NCI-H146 treated with DMSO at 0.1 percent for 48 hours (cell line): ENCODE results near the gene FAM72B.
"Not testable (repeated sequence)": the region's sequence is repeated elsewhere in the genome, so short reads cannot be mapped to it uniquely, and the experiment has no call there.

Source experiments
- DNase-seq: peaks from one replicate; lab custom pipeline; 2025; ENCODE audit not compliant: unreplicated experiment; lab: John Stamatoyannopoulos, UW

Gene FAM72B

GRCh38 chr1:121156958-121157603, 27.1 kb downstream of the FAM72B start:
- DNase-seq: not testable (repeated sequence)

DNA sequence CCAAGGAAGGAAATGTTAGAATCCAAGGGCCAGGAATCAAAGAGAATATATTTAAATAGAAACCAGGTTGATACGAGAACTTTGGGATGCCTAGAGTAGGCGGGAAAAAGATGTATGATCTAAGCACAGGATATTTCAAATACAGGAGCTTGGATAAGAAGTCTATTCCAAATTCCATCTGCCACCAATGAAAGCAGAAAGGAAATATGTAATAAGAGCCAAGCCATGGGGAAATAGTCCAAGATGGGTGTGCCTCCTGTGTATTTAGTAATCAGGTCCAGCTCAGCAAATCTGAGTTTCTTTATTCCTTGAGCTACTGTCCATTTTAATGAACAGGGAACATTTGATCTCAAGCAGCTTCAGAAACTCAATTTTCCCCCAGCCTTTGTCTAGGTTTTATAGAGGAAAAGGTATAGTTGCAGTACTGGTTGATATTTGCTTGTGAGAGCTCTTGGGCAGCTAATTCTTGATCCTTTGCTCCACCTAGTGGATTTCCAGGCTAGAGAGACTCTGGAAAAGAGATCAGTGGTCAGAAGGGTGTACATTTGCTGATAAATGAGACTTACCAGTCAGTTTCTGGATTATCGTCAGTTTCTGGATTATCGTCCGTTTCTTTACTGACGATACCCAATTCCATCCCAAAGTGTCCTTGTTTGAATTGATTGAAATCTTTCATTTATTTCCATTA, 28.3 kb downstream of the FAM72B start:
- DNase-seq: not testable (repeated sequence)

GRCh38 chr1:121154811-121155210, 29.3 kb downstream of the FAM72B start:
- DNase-seq: not testable (repeated sequence)

GRCh38 chr1:121152788-121153187, 31.4 kb downstream of the FAM72B start:
- not testable (repeated sequence) for DNase-seq

- DNase-seq: not testable (repeated sequence)
Observed at GRCh38 chr1:121151294-121151693, 32.8 kb downstream of the FAM72B start.

- DNase-seq: not testable (repeated sequence)
Observed at GRCh38 chr1:121148489-121149190, 35.5 kb downstream of the FAM72B start.

DNA sequence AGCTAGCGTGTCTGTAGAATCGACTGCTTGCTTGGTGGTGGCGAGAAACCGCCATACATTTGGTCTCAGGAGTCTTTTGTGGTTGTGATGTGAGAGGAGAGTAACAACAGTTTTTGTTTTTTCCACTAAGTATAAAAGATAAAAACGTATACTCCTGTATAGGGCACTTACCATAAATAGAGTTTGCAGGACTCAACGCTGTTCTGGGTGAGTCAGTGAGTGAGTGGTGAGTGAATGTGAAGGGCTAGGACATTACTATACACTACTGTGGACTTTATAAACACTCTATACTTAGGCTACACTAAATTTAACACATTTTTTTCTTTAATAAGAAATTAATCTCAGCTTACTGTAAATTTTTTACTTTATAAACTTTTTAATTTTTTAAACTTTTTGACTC, 43.7 kb downstream of the FAM72B start:
- DNase-seq: not testable (repeated sequence)

DNA sequence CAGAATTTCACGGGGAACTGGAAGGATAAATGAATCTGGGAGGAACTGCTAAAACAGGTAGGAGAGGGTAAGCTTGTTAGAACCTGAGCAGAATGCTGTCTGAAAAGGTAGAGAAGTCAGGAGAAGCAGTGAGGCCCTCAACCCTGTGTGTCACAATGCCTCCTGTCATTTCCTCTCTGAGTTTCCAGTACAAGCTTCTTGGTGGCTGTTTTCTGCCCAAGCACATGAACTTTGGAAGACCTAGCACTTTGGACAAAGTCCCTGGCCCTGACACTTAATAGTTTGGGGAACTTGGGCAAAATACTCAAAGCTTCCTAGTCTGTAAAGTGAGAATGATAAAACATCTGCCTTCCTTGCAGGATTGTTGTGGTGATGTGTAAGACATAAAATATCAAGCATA, 52.6 kb downstream of the FAM72B start:
- not testable (repeated sequence) for DNase-seq

DNA sequence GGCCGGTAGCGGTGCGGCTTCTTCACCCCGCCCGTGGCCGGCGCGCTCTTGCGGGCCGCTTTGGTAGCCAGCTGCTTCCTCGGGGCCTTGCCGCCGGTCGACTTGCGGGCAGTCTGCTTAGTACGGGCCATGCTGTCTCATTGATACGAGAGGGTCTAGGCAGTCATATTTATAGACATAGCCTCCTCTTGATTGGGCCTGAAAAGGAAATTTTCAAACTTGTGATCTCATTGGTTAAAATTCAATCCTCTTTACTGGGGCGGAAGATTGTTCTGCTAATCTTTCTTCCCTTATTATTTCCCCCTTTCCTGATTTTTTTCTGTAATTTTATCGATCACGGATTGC, 65.7 kb downstream of the FAM72B start:
- not testable (repeated sequence) for DNase-seq
